NCI-H146 treated with DMSO at 0.1 percent for 48 hours (cell line): ENCODE measurements around the gene TMEM41A.
A peak's percentile ranks its signal among the peaks of the same experiment; 100 is the strongest.

Source experiments
- DNase-seq: peaks from one replicate; lab custom pipeline; 2025; ENCODE audit not compliant: unreplicated experiment; lab: John Stamatoyannopoulos, UW

TMEM41A gene

GRCh38 chr3:185498503-185499396, at the start of gene TMEM41A:
Gene TMEM41A (minus strand): TSS chr3:185499035. CDS start chr3:185498961, 74 bp downstream.
- peak; percentile 92 for DNase-seq

- no peak for DNase-seq
Measured at GRCh38 chr3:185540695-185541094, 41.9 kb upstream of the TMEM41A start.

- DNase-seq = no peak
Measured at GRCh38 chr3:185539934-185540333, 41.1 kb upstream of the TMEM41A start.

GRCh38 chr3:185537369-185537970, 38.6 kb upstream of the TMEM41A start:
- DNase-seq = no peak

- DNase-seq = no peak
Measured at GRCh38 chr3:185534511-185534910, 35.7 kb upstream of the TMEM41A start.

GRCh38 chr3:185532901-185533300, 34.1 kb upstream of the TMEM41A start:
- DNase-seq = no peak

- no peak for DNase-seq
Measured at GRCh38 chr3:185530856-185531255, 32.0 kb upstream of the TMEM41A start.

GRCh38 chr3:185528532-185528931, 29.7 kb upstream of the TMEM41A start:
- DNase-seq = no peak

GRCh38 chr3:185527364-185527763, 28.5 kb upstream of the TMEM41A start:
- no peak for DNase-seq

- DNase-seq = no peak
Measured at GRCh38 chr3:185526349-185526951, 27.6 kb upstream of the TMEM41A start.

- no peak for DNase-seq
Measured at GRCh38 chr3:185521349-185522138, 22.7 kb upstream of the TMEM41A start.

GRCh38 chr3:185519021-185519420, 20.2 kb upstream of the TMEM41A start:
- no peak for DNase-seq

- DNase-seq = no peak
Measured at GRCh38 chr3:185517387-185518130, 18.7 kb upstream of the TMEM41A start.

GRCh38 chr3:185511711-185512110, 12.9 kb upstream of the TMEM41A start:
- DNase-seq = no peak

GRCh38 chr3:185508335-185508991, 9.6 kb upstream of the TMEM41A start:
- DNase-seq = no peak

- no peak for DNase-seq
Measured at GRCh38 chr3:185507883-185508282, 9.0 kb upstream of the TMEM41A start.

GRCh38 chr3:185504636-185505035, 5.8 kb upstream of the TMEM41A start:
- DNase-seq = no peak

- no peak for DNase-seq
Measured at GRCh38 chr3:185503521-185503920, 4.7 kb upstream of the TMEM41A start.

GRCh38 chr3:185502987-185503386, 4.2 kb upstream of the TMEM41A start:
- no peak for DNase-seq

GRCh38 chr3:185490241-185490640, 8.6 kb downstream of the TMEM41A start:
- no peak for DNase-seq
